ENCODE data around the gene RPS6KA2. TPM values are rescaled to one million over a fixed set of nuclear protein-coding genes. Genes with fewer than 3 reads are reported as not detected.
"Not testable (repeated sequence)": the region's sequence is repeated elsewhere in the genome, so short reads cannot be mapped to it uniquely, and the experiment has no call there.

Gene RPS6KA2
- total and polyA plus RNA-seq, 2 donors (not counting 3 experiments of a cell fraction or from before 2014, with no cell fraction given): 54.5 to 75.8 TPM

GRCh38 chr6:166393535-166393823 lies 233.6 kb downstream of the RPS6KA2 start:
- no TSS peak for BruUV-seq (replicated peaks)
- Histone ChIP-seq H3K4me1 (ENCODE audit: control insufficient read depth, extremely low read depth, insufficient read depth, low read length) (no peaks in the 10 kb centered on the region), H3K9ac (replicated peaks; ENCODE audit: extremely low read depth, insufficient read depth, low read length) (no peak overlapping the region), H4K20me1 (replicated peaks; ENCODE audit: control insufficient read depth, extremely low read depth, insufficient read depth, low read length) (no peaks in the 10 kb centered on the region), H3K27me3 (ENCODE audit: control insufficient read depth in 2 of 2, insufficient read depth in 2 of 2, low read length in 2 of 2) (peaks cover 4 to 13% of the 10 kb centered on the region in 2 experiments), H3K79me2 (ENCODE audit: control insufficient read depth, insufficient read depth, low read length) (no peaks in the 10 kb centered on the region), H2AFZ (ENCODE audit: low read depth, low read length) (no peak overlapping the region), H3K4me3 (replicated peaks in 1 of 3; ENCODE audit: insufficient read depth in 1 of 3, low read depth in 1 of 3, low read length in 3 of 3) (no peak overlapping the region), H3K4me2 (ENCODE audit: insufficient read depth, low read length) (no peak overlapping the region), H3K9me3 (replicated peaks; ENCODE audit: control insufficient read depth, insufficient read depth, low read length) (no peaks in the 10 kb centered on the region), H3K27ac (ENCODE audit: insufficient read depth, low read depth, low read length) (no peak overlapping the region), H3K9me1 (replicated peaks; ENCODE audit: control insufficient read depth, extremely low read depth, insufficient read depth, low read length) (no peaks in the 10 kb centered on the region), H3K36me3 (ENCODE audit: control insufficient read depth in 2 of 2, extremely low read depth in 1 of 2, insufficient read depth in 2 of 2, low read length in 2 of 2) (no peaks in the 10 kb centered on the region)
- TF ChIP-seq FOS (IDR thresholded peaks at IDR 0.05; ENCODE audit: borderline replicate concordance, insufficient read depth, low read length) (no peak), POLR2AphosphoS5 (IDR thresholded peaks at IDR 0.05; ENCODE audit: insufficient read depth, low read depth, low read length) (no peak), MYC (IDR thresholded peaks at IDR 0.05; ENCODE audit: low read depth, low read length) (no peak), JUN (IDR thresholded peaks at IDR 0.05; ENCODE audit: borderline replicate concordance, insufficient read depth, insufficient read length, low read depth) (no peak), EZH2 (IDR thresholded peaks at IDR 0.05; ENCODE audit: borderline replicate concordance, low read depth, low read length, severe bottlenecking) (no peak), POLR2A (IDR thresholded peaks at IDR 0.05; ENCODE audit: low read depth, low read length) (no peak), GATA2 (IDR thresholded peaks at IDR 0.05; ENCODE audit: insufficient read depth, insufficient read length, low read depth, low read length) (no peak)
- TF ChIP-seq, protein P1, sequence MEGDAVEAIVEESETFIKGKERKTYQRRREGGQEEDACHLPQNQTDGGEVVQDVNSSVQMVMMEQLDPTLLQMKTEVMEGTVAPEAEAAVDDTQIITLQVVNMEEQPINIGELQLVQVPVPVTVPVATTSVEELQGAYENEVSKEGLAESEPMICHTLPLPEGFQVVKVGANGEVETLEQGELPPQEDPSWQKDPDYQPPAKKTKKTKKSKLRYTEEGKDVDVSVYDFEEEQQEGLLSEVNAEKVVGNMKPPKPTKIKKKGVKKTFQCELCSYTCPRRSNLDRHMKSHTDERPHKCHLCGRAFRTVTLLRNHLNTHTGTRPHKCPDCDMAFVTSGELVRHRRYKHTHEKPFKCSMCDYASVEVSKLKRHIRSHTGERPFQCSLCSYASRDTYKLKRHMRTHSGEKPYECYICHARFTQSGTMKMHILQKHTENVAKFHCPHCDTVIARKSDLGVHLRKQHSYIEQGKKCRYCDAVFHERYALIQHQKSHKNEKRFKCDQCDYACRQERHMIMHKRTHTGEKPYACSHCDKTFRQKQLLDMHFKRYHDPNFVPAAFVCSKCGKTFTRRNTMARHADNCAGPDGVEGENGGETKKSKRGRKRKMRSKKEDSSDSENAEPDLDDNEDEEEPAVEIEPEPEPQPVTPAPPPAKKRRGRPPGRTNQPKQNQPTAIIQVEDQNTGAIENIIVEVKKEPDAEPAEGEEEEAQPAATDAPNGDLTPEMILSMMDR (IDR thresholded peaks at IDR 0.05; ENCODE audit: extremely low read depth in 1 of 2, insufficient read depth in 1 of 2, low read depth in 1 of 2, low read length in 2 of 2): no peak
- TF ChIP-seq, protein P2, sequence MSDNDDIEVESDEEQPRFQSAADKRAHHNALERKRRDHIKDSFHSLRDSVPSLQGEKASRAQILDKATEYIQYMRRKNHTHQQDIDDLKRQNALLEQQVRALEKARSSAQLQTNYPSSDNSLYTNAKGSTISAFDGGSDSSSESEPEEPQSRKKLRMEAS (IDR thresholded peaks at IDR 0.05; ENCODE audit: insufficient read depth, insufficient read length): no peak
- intact Hi-C loops (cut with micrococcal nuclease): no loop called here
- CTCF ChIA-PET: interaction anchor here (1.7 to 2.7 kb wide), 2 partner anchors 7 to 118 kb away, joined by 8 to 21 read pairs; no protein-coding TSS in a partner anchor
- POLR2A ChIA-PET: no interaction called here
- FAIRE-seq: no peak
- dilution Hi-C loops (cut with MboI; ENCODE audit: extremely low pct_ligation_motif_present, low sequenced_read_pairs): no loop called here
- DNase-seq (ENCODE audit: low read depth, low spot score): no peak

- BruUV-seq (replicated peaks): not testable (repeated sequence)
Measured at GRCh38 chr6:166392755-166393534, 234.1 kb downstream of the RPS6KA2 start.

More at GRCh38 chr6:166392755-166393534, 234.1 kb downstream of the RPS6KA2 start:
- H4K20me1 ChIP-seq (replicated peaks; ENCODE audit: control insufficient read depth, extremely low read depth, insufficient read depth, low read length); H3K79me2 ChIP-seq (ENCODE audit: control insufficient read depth, insufficient read depth, low read length); H3K36me3 ChIP-seq (ENCODE audit: control insufficient read depth in 2 of 2, extremely low read depth in 1 of 2, insufficient read depth in 2 of 2, low read length in 2 of 2); intact Hi-C loops (cut with micrococcal nuclease); H3K9me1 ChIP-seq (replicated peaks; ENCODE audit: control insufficient read depth, extremely low read depth, insufficient read depth, low read length); DNase-seq (ENCODE audit: low read depth, low spot score); H2AFZ ChIP-seq (ENCODE audit: low read depth, low read length); H3K27ac ChIP-seq (ENCODE audit: insufficient read depth, low read depth, low read length); H3K4me1 ChIP-seq (ENCODE audit: control insufficient read depth, extremely low read depth, insufficient read depth, low read length); FAIRE-seq; dilution Hi-C loops (cut with MboI; ENCODE audit: extremely low pct_ligation_motif_present, low sequenced_read_pairs); POLR2A ChIA-PET; H3K4me3 ChIP-seq (replicated peaks in 1 of 3; ENCODE audit: insufficient read depth in 1 of 3, low read depth in 1 of 3, low read length in 3 of 3); H3K4me2 ChIP-seq (ENCODE audit: insufficient read depth, low read length); H3K9ac ChIP-seq (replicated peaks; ENCODE audit: extremely low read depth, insufficient read depth, low read length); H3K9me3 ChIP-seq (replicated peaks; ENCODE audit: control insufficient read depth, insufficient read depth, low read length): not testable (repeated sequence)
- peaks cover 4 to 13% of the 10 kb centered on the region in 2 experiments for H3K27me3 ChIP-seq (ENCODE audit: control insufficient read depth in 2 of 2, insufficient read depth in 2 of 2, low read length in 2 of 2)
- CTCF ChIA-PET: interaction anchor here (1.7 to 2.7 kb wide), 2 partner anchors 8 to 118 kb away, joined by 8 to 21 read pairs; no protein-coding TSS in a partner anchor

All from endothelial cell of umbilical vein (primary cell).